ENCODE measurements around the gene SOWAHA.

GRCh38 chr5:132823481-132824050, 10.5 kb downstream of the SOWAHA start:
- TF ChIP-seq, protein P1, sequence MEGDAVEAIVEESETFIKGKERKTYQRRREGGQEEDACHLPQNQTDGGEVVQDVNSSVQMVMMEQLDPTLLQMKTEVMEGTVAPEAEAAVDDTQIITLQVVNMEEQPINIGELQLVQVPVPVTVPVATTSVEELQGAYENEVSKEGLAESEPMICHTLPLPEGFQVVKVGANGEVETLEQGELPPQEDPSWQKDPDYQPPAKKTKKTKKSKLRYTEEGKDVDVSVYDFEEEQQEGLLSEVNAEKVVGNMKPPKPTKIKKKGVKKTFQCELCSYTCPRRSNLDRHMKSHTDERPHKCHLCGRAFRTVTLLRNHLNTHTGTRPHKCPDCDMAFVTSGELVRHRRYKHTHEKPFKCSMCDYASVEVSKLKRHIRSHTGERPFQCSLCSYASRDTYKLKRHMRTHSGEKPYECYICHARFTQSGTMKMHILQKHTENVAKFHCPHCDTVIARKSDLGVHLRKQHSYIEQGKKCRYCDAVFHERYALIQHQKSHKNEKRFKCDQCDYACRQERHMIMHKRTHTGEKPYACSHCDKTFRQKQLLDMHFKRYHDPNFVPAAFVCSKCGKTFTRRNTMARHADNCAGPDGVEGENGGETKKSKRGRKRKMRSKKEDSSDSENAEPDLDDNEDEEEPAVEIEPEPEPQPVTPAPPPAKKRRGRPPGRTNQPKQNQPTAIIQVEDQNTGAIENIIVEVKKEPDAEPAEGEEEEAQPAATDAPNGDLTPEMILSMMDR (IDR thresholded peaks at IDR 0.05): no peak
- TF ChIP-seq EZH2 (IDR thresholded peaks at IDR 0.05; ENCODE audit: borderline replicate concordance, insufficient read depth, low read depth, low read length, poor library complexity, severe bottlenecking): no peak
